Measurements from ENCODE around the gene ZNF462. TPM values are rescaled to one million over a fixed set of nuclear protein-coding genes. Genes with fewer than 3 reads are reported as not detected.

Gene ZNF462
- total and polyA plus RNA-seq, 2 of the 13 experiments (the other 11 are each of a cell fraction or from before 2014, with no cell fraction given), result not detected

DNA sequence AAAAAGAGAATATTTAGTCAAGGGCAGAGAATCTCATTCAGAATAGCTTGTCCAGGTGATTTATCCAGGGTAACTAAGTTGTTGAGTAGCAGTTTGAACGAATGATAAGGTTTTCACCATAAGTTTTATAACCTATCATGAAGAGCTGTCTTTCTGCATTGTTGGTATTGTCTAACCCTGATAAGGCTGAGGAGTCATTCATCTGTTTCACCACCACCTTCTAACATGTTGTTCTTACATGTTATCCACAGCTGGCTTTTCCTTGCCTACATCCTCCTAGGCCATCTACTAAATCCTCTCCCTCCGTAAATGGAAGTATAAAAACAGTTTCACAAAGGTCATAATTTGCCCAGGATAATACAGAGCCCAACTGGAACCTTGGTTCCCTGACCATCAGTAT is 24.1 kb downstream of the ZNF462 start (continued):
- TF ChIP-seq, protein P1, sequence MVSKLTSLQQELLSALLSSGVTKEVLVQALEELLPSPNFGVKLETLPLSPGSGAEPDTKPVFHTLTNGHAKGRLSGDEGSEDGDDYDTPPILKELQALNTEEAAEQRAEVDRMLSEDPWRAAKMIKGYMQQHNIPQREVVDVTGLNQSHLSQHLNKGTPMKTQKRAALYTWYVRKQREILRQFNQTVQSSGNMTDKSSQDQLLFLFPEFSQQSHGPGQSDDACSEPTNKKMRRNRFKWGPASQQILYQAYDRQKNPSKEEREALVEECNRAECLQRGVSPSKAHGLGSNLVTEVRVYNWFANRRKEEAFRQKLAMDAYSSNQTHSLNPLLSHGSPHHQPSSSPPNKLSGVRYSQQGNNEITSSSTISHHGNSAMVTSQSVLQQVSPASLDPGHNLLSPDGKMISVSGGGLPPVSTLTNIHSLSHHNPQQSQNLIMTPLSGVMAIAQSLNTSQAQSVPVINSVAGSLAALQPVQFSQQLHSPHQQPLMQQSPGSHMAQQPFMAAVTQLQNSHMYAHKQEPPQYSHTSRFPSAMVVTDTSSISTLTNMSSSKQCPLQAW (CRISPR knock-in tag; IDR thresholded peaks at IDR 0.05), result no peak
- TF ChIP-seq ZMYM2 (CRISPR knock-in tag; IDR thresholded peaks at IDR 0.05) (no peak), BHLHE40 (IDR thresholded peaks at IDR 0.05; ENCODE audit: low read length) (no peak)
- TF ChIP-seq, protein P2, sequence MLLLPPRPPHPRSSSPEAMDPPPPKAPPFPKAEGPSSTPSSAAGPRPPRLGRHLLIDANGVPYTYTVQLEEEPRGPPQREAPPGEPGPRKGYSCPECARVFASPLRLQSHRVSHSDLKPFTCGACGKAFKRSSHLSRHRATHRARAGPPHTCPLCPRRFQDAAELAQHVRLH (CRISPR knock-in tag; IDR thresholded peaks at IDR 0.05; ENCODE audit: borderline replicate concordance, low read depth), result no peak

DNA sequence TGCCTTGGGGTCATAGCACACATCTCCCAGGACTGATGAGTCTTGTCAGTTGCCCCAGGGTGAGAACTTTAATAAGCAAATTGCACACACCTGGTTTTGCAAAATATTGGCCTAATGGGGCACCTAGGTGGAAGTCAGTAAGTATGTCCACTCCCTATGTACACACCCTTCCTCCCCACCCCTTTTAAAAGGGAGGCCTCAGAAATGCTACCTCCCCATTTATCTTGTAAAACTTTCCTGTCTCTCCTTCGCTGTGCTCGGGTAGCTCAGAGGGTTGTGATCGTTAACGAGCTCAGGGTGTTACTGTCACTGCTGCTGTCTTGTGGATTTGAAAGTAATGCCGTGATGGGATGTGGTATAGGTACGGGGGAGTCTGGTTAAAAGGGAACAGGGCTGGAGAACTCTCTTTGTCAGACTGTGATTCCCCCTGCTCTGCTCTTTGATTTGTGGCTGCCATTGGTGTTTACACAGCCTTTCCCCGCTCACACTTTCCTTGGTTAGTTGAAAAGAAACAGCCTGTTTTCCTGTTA is 26.2 kb downstream of the ZNF462 start:
- WGBS (ENCODE audit: low lambda C conversion rate), result 32% methylated on average over 7 of the region's 7 CpGs
- H3K79me2 ChIP-seq (ENCODE audit: insufficient read depth, low read length), result no peaks in the 10 kb centered on the region
- no peak for FAIRE-seq
- TF ChIP-seq ZNF441 (CRISPR knock-in tag; IDR thresholded peaks at IDR 0.05; ENCODE audit: borderline replicate concordance), result no peak
- TF ChIP-seq EHMT2 (IDR thresholded peaks at IDR 0.05; ENCODE audit: borderline replicate concordance, low read depth, low read length), result no peak
- TF ChIP-seq, protein P3, sequence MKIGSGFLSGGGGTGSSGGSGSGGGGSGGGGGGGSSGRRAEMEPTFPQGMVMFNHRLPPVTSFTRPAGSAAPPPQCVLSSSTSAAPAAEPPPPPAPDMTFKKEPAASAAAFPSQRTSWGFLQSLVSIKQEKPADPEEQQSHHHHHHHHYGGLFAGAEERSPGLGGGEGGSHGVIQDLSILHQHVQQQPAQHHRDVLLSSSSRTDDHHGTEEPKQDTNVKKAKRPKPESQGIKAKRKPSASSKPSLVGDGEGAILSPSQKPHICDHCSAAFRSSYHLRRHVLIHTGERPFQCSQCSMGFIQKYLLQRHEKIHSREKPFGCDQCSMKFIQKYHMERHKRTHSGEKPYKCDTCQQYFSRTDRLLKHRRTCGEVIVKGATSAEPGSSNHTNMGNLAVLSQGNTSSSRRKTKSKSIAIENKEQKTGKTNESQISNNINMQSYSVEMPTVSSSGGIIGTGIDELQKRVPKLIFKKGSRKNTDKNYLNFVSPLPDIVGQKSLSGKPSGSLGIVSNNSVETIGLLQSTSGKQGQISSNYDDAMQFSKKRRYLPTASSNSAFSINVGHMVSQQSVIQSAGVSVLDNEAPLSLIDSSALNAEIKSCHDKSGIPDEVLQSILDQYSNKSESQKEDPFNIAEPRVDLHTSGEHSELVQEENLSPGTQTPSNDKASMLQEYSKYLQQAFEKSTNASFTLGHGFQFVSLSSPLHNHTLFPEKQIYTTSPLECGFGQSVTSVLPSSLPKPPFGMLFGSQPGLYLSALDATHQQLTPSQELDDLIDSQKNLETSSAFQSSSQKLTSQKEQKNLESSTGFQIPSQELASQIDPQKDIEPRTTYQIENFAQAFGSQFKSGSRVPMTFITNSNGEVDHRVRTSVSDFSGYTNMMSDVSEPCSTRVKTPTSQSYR (CRISPR knock-in tag; IDR thresholded peaks at IDR 0.05; ENCODE audit: borderline replicate concordance), result no peak
- no peak for TF ChIP-seq ZNF17 (CRISPR knock-in tag; IDR thresholded peaks at IDR 0.05)
- TF ChIP-seq NR2F2 (IDR thresholded peaks at IDR 0.05; ENCODE audit: borderline replicate concordance, low read depth), result no peak
- TF ChIP-seq MIER3 (CRISPR knock-in tag; IDR thresholded peaks at IDR 0.05; ENCODE audit: borderline replicate concordance), result no peak
- TF ChIP-seq, protein P4, sequence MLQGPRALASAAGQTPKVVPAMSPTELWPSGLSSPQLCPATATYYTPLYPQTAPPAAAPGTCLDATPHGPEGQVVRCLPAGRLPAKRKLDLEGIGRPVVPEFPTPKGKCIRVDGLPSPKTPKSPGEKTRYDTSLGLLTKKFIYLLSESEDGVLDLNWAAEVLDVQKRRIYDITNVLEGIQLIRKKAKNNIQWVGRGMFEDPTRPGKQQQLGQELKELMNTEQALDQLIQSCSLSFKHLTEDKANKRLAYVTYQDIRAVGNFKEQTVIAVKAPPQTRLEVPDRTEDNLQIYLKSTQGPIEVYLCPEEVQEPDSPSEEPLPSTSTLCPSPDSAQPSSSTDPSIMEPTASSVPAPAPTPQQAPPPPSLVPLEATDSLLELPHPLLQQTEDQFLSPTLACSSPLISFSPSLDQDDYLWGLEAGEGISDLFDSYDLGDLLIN (CRISPR knock-in tag; IDR thresholded peaks at IDR 0.05; ENCODE audit: borderline replicate concordance), result no peak
- TF ChIP-seq ZNF7 (CRISPR knock-in tag; IDR thresholded peaks at IDR 0.05), result no peak
- TF ChIP-seq FOXP1 (IDR thresholded peaks at IDR 0.05), result no peak
- TF ChIP-seq FOXP1 (CRISPR knock-in tag; IDR thresholded peaks at IDR 0.05), result no peak
- ATAC-seq, result no peak
- no peak overlapping the region for H2AFZ ChIP-seq (ENCODE audit: low read length)
- intact Hi-C loops (cut with micrococcal nuclease; ENCODE audit: unreplicated experiment) (no loop called here), in situ Hi-C loops (cut with HindIII; ENCODE audit: extremely low pct_ligation_motif_present, low pct_unique_long_range_greater_than_20kb) (no loop called here)
- no peaks in the 10 kb centered on the region for H3K9me3 ChIP-seq (ENCODE audit: low read length)
- no peaks in the 10 kb centered on the region for H3K4me1 ChIP-seq (ENCODE audit: insufficient read depth, low read length)
- H4K20me1 ChIP-seq (ENCODE audit: insufficient read depth, low read length), result no peaks in the 10 kb centered on the region
- no TSS peak for BruUV-seq (replicated peaks)
- no peaks in the 10 kb centered on the region for H3K36me3 ChIP-seq (replicated peaks in 1 of 2; ENCODE audit: control insufficient read depth in 1 of 2, insufficient read depth in 2 of 2, low read length in 2 of 2)
- CTCF ChIA-PET (ENCODE audit: low intra/inter-chr PET ratio, low total read pairs), result no interaction called here
- H3K9ac ChIP-seq (ENCODE audit: insufficient read depth, low read depth, low read length), result no peak overlapping the region
- no peaks in the 10 kb centered on the region for H3K27me3 ChIP-seq (ENCODE audit: control insufficient read depth in 1 of 2, insufficient read depth in 2 of 2, low read length in 2 of 2)
- DNase-seq (ENCODE audit: low spot score), result no peak
- POLR2A ChIA-PET, result no interaction called here
- no peak overlapping the region for H3K4me3 ChIP-seq (replicated peaks in 1 of 3; ENCODE audit: insufficient read depth in 1 of 3, low read depth in 2 of 3, low read length in 3 of 3)
- H3K27ac ChIP-seq (ENCODE audit: extremely low read length, insufficient read depth, low read length), result no peak overlapping the region
- H3K4me2 ChIP-seq (ENCODE audit: low read depth, low read length), result no peak overlapping the region
